GM18861 (cell line): ENCODE measurements around the gene MOB1B.

Experiments
- ATAC-seq: cut with Tn5 transposase; IDR thresholded peaks from one replicate; pipeline ENCODE4 v1.9.1; 2021; ENCODE audit not compliant: unreplicated experiment

The MOB1B gene

GRCh38 chr4:70914000-70914399 is 11.8 kb downstream of the MOB1B start:
- no peak for ATAC-seq

GRCh38 chr4:70914631-70915030 is 12.5 kb downstream of the MOB1B start:
- ATAC-seq: no peak

GRCh38 chr4:70915036-70915815 is 13.1 kb downstream of the MOB1B start:
- ATAC-seq: no peak

GRCh38 chr4:70915874-70916559 is 13.8 kb downstream of the MOB1B start:
- no peak for ATAC-seq

- ATAC-seq: no peak
These were observed 18.4 kb downstream of the MOB1B start for GRCh38 chr4:70920592-70920991.

GRCh38 chr4:70925418-70925817 is 23.2 kb downstream of the MOB1B start:
- ATAC-seq: no peak

GRCh38 chr4:70925899-70926635 is 23.9 kb downstream of the MOB1B start:
- peak; percentile 85 for ATAC-seq

GRCh38 chr4:70927502-70928137 is 25.5 kb downstream of the MOB1B start:
- peak; percentile 57 for ATAC-seq

GRCh38 chr4:70930530-70931256 is 28.5 kb downstream of the MOB1B start:
- no peak for ATAC-seq

GRCh38 chr4:70931347-70931746 is 29.2 kb downstream of the MOB1B start:
- ATAC-seq: no peak

GRCh38 chr4:70932984-70933383 is 30.8 kb downstream of the MOB1B start:
- no peak for ATAC-seq

- no peak for ATAC-seq
These were observed 33.0 kb downstream of the MOB1B start for GRCh38 chr4:70935038-70935695.

- ATAC-seq: no peak
These were observed 34.1 kb downstream of the MOB1B start for GRCh38 chr4:70936200-70936787.

- no peak for ATAC-seq
These were observed 35.9 kb downstream of the MOB1B start for GRCh38 chr4:70938086-70938485.

GRCh38 chr4:70940134-70940533 is 38.0 kb downstream of the MOB1B start:
- ATAC-seq: no peak

- peak; percentile 71 for ATAC-seq
These were observed 40.9 kb downstream of the MOB1B start for GRCh38 chr4:70943114-70943513.

GRCh38 chr4:70945046-70945445 is 42.9 kb downstream of the MOB1B start:
- peak; percentile 43 for ATAC-seq

- ATAC-seq: no peak
These were observed 43.4 kb downstream of the MOB1B start for GRCh38 chr4:70945452-70946055.

- ATAC-seq: no peak
These were observed 44.8 kb downstream of the MOB1B start for GRCh38 chr4:70946939-70947338.
